ENCODE data around the gene IFNA5.

IFNA5 gene

GRCh38 chr9:21294364-21294774 is 10.7 kb downstream of the IFNA5 start:
- no peak for DNase-seq

DNA sequence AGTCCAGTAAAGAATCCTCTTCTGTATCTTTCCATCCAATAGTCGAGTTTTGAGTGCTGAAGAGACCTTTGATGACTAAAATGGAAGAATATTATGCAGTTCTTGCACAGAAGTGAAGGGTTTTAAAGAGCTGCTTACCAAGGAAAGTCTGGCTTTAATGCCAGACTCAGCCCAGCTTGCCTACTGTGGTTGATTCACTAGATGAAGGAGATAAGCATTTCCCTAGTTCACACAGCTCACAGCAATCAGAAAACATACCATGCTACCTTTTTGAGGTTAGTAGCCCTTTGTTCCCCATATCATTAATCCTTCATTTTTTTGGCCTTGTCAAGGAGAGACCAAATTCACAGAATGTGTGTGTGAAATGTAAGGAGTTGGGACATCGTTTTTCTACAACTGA is 15.3 kb downstream of the IFNA5 start:
- DNase-seq = no peak

DNA sequence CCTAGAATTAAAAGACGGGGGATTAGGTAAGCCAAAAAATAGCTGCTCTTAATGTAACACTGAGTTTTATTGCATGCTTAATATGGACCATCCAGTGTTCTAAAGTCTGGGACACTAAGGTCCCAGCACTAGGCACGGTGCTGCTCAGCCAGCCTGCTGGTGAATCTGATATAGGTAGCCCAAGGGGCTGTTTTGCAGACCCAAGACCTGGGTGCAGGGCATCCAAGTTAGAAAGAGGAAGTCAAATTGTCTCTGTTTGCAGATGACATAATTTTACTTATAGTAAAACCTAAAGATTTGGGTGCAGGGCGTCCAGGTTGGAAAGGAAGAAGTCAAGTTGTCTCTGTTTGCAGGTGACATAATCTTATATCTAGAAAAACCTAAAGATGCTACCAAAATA is 17.8 kb downstream of the IFNA5 start:
- no peak for DNase-seq

GRCh38 chr9:21286659-21287058 is 18.5 kb downstream of the IFNA5 start:
- no peak for DNase-seq

- no peak for DNase-seq
Observed at GRCh38 chr9:21286099-21286498, 19.0 kb downstream of the IFNA5 start.

- no peak for DNase-seq
Observed at GRCh38 chr9:21281275-21281674, 23.8 kb downstream of the IFNA5 start.

DNA sequence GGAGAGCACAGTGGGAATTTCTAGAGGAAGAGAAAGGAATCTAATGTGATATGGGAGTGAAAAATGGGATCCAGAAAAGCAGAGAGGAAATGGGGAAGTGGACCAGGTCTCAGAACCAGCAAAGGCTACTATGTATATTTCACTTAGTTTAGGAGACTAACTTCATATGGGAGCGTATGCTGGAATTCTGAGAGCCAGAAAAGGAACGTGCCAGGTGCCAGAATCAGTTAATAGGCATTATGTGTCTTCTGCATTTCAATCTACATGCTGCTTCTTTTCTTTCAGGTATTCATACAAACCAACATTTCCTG is 36.8 kb downstream of the IFNA5 start:
- no peak for DNase-seq

- DNase-seq = peak in 5 of 51 donors; percentile 2 to 23 (median 5)
Observed at GRCh38 chr9:21267485-21268346, 37.4 kb downstream of the IFNA5 start.

DNA sequence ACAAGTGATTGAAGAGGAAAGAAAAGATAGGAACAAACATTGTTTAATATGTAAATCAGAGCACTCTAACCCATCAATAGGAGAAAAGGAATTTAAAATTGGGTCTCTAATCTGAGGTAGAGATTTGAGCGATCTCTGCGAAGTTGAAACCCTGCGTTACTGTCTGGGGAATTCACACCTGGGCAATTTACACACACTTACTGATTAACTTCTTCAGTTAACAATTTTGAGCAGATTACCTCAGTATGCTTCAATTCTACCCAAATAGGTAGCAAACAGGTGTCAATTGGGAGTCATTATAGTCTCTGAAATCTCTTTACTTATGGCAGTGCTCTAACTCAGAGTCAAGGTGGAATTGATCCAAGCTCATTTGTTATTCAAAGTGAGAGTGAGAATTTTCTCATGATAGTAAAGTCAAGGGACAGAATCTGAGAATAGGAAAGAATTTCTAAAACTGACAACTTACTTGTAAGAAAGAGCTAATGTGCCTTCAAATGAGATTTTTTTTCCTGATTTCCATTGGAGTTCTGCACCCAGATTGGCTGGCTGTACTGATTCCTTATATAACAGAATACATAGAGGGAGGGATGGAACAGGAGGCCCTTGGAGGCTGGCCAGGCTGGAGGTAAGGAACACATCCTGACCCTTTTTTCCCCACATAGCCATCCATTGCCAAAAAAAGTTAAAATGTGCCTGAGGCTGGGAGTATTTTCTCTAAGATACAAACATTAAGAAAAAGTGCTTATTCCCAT is 38.2 kb downstream of the IFNA5 start:
- DNase-seq = peak in 1 of 51 donors; percentile 23

DNA sequence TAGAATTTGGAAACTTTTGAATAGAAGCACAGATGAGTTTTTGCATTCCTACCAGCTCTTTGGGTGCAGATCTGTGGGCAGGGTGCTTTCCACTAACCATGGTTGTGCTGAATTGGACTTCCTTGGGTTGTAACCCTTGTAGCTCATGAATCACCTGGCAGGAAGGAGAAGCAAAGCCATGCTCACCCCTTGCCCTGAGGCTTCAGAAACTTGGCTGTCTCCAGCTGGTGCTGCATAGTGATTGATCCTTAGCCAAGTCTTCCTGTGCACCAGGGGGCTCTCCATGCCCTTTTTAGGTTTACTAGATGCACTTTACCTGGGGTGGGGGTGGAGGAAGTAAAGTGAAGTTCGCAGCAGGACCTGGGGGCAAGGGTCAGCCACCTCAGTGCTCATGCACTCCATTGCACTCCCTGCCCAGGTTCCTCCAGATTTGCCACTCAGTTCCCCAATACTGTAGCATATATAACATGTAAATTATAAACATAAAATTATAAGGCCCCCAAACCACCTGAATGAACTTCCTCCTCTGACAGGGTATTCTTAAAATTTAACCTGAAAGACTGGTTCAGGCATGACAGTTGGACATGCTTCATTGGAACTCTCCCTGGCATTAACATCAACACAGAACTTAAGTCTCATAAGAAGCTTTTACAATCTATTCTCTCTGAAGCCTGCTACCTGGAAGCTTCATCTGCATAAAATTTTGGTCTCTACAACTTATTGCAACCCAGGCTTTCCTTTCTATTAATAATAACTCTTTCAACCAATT is 39.5 kb downstream of the IFNA5 start:
- no peak for DNase-seq

- no peak for DNase-seq
Observed at GRCh38 chr9:21255538-21256212, 49.4 kb downstream of the IFNA5 start.
